ENCODE results near the gene ZNF296. TPM values are rescaled to one million over a fixed set of nuclear protein-coding genes. Genes with fewer than 3 reads are reported as not detected.
A peak's percentile ranks its signal among the peaks of the same experiment; 100 is the strongest.

The ZNF296 gene
- total and polyA plus RNA-seq, 2 of the 13 experiments (the other 11 are each of a cell fraction or from before 2014, with no cell fraction given), result 0.26 to 0.62 TPM

DNA sequence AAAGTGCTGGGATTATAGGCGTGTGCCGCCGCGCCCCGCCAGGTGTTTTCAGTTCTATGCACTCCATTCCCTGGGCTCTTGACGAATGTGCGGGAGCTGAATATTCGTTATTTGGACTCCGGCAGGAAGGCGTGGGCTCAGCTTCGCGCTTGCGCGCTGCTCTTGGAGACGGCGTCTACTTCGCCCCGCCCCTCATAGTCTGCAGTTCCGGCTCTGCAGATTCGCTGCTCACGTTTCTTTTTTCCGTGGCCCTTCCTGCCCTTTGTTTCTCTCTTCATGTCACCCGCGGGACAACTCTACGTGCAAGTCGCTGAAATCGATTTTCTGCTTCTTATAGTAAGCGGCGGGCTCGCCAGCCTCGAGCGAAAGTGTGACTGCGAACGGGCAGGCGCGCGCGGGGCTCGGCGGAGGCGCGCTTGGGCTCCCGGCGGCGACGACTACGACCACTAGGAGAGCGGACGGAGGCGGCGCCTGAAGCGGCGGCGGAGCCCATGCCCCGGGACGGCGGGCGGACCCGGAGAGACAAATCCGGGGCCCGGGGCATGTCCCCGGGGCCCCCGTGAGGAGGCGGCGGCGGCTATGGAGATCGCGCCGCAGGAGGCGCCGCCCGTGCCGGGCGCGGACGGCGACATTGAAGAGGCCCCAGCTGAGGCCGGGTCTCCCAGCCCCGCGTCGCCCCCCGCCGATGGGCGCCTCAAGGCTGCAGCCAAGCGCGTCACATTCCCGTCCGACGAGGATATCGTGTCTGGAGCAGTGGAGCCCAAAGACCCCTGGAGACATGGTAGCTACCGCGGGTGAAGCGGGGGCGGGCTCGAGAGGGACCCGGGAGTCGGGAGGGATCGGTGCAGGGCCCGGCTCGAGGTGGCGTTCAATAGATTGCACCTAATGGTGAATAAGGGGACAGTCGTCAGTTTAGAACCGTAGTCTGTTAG lies 16.7 kb upstream of the ZNF296 start, which contains the start of gene PPP1R37 (continued):
- TF ChIP-seq, protein P1, sequence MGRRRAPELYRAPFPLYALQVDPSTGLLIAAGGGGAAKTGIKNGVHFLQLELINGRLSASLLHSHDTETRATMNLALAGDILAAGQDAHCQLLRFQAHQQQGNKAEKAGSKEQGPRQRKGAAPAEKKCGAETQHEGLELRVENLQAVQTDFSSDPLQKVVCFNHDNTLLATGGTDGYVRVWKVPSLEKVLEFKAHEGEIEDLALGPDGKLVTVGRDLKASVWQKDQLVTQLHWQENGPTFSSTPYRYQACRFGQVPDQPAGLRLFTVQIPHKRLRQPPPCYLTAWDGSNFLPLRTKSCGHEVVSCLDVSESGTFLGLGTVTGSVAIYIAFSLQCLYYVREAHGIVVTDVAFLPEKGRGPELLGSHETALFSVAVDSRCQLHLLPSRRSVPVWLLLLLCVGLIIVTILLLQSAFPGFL (CRISPR knock-in tag; IDR thresholded peaks at IDR 0.05), result no peak
- TF ChIP-seq, protein P2, sequence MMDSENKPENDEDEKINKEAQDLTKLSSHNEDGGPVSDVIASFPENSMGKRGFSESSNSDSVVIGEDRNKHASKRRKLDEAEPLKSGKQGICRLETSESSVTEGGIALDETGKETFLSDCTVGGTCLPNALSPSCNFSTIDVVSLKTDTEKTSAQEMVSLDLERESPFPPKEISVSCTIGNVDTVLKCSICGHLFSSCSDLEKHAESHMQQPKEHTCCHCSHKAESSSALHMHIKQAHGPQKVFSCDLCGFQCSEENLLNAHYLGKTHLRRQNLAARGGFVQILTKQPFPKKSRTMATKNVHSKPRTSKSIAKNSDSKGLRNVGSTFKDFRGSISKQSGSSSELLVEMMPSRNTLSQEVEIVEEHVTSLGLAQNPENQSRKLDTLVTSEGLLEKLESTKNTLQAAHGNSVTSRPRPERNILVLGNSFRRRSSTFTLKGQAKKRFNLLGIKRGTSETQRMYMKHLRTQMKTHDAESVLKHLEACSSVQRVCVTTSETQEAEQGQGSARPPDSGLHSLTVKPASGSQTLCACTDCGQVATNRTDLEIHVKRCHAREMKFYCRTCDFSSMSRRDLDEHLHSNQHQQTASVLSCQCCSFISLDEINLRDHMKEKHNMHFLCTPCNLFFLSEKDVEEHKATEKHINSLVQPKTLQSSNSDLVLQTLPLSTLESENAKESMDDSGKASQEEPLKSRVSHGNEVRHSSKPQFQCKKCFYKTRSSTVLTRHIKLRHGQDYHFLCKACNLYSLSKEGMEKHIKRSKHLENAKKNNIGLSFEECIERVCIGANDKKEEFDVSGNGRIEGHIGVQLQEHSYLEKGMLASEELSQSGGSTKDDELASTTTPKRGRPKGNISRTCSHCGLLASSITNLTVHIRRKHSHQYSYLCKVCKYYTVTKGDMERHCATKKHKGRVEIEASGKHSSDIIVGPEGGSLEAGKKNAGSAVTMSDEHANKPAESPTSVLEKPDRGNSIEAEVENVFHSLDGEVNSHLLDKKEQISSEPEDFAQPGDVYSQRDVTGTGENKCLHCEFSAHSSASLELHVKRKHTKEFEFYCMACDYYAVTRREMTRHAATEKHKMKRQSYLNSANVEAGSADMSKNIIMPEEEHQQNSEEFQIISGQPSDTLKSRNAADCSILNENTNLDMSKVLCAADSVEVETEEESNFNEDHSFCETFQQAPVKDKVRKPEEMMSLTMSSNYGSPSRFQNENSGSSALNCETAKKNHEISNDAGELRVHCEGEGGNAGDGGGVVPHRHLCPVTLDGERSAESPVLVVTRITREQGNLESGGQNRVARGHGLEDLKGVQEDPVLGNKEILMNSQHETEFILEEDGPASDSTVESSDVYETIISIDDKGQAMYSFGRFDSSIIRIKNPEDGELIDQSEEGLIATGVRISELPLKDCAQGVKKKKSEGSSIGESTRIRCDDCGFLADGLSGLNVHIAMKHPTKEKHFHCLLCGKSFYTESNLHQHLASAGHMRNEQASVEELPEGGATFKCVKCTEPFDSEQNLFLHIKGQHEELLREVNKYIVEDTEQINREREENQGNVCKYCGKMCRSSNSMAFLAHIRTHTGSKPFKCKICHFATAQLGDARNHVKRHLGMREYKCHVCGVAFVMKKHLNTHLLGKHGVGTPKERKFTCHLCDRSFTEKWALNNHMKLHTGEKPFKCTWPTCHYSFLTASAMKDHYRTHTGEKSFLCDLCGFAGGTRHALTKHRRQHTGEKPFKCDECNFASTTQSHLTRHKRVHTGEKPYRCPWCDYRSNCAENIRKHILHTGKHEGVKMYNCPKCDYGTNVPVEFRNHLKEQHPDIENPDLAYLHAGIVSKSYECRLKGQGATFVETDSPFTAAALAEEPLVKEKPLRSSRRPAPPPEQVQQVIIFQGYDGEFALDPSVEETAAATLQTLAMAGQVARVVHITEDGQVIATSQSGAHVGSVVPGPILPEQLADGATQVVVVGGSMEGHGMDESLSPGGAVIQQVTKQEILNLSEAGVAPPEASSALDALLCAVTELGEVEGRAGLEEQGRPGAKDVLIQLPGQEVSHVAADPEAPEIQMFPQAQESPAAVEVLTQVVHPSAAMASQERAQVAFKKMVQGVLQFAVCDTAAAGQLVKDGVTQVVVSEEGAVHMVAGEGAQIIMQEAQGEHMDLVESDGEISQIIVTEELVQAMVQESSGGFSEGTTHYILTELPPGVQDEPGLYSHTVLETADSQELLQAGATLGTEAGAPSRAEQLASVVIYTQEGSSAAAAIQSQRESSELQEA (CRISPR knock-in tag; IDR thresholded peaks at IDR 0.05; ENCODE audit: not compliant biosample characterization), result no peak
- TF ChIP-seq NFRKB (IDR thresholded peaks at IDR 0.05), result no peak
- TF ChIP-seq ZNF652 (CRISPR knock-in tag; IDR thresholded peaks at IDR 0.05; ENCODE audit: borderline replicate concordance, low read depth), result no peak
- TF ChIP-seq DRAP1 (CRISPR knock-in tag; IDR thresholded peaks at IDR 0.05), result peak; percentile 37
- TF ChIP-seq MED8 (CRISPR knock-in tag; IDR thresholded peaks at IDR 0.05; ENCODE audit: insufficient replicate concordance), result no peak
- TF ChIP-seq PAF1 (CRISPR knock-in tag; IDR thresholded peaks at IDR 0.05), result no peak
- no peak for TF ChIP-seq ZNF761 (CRISPR knock-in tag; conservative IDR thresholded peaks at IDR 0.05)
- TF ChIP-seq ZNF781 (CRISPR knock-in tag; IDR thresholded peaks at IDR 0.05; ENCODE audit: borderline replicate concordance, not compliant biosample characterization), result no peak
- TF ChIP-seq, protein P3, sequence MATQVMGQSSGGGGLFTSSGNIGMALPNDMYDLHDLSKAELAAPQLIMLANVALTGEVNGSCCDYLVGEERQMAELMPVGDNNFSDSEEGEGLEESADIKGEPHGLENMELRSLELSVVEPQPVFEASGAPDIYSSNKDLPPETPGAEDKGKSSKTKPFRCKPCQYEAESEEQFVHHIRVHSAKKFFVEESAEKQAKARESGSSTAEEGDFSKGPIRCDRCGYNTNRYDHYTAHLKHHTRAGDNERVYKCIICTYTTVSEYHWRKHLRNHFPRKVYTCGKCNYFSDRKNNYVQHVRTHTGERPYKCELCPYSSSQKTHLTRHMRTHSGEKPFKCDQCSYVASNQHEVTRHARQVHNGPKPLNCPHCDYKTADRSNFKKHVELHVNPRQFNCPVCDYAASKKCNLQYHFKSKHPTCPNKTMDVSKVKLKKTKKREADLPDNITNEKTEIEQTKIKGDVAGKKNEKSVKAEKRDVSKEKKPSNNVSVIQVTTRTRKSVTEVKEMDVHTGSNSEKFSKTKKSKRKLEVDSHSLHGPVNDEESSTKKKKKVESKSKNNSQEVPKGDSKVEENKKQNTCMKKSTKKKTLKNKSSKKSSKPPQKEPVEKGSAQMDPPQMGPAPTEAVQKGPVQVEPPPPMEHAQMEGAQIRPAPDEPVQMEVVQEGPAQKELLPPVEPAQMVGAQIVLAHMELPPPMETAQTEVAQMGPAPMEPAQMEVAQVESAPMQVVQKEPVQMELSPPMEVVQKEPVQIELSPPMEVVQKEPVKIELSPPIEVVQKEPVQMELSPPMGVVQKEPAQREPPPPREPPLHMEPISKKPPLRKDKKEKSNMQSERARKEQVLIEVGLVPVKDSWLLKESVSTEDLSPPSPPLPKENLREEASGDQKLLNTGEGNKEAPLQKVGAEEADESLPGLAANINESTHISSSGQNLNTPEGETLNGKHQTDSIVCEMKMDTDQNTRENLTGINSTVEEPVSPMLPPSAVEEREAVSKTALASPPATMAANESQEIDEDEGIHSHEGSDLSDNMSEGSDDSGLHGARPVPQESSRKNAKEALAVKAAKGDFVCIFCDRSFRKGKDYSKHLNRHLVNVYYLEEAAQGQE (IDR thresholded peaks at IDR 0.05; ENCODE audit: borderline replicate concordance in 1 of 2, low read depth in 1 of 2, low read length in 2 of 2), result no peak
- TF ChIP-seq, protein P4, sequence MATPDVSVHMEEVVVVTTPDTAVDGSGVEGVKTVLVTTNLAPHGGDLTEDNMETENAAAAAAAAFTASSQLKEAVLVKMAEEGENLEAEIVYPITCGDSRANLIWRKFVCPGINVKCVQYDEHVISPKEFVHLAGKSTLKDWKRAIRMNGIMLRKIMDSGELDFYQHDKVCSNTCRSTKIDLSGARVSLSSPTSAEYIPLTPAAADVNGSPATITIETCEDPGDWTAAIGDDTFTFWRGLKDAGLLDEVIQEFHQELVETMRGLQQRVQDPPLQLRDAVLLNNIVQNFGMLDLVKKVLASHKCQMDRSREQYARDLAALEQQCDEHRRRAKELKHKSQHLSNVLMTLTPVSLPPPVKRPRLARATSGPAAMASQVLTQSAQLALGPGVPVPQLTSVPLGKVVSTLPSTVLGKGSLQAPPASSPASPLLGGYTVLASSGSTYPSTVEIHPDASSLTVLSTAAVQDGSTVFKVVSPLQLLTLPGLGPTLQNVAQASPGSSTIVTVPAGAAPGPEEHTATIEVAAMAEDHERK (CRISPR knock-in tag; IDR thresholded peaks at IDR 0.05; ENCODE audit: low read depth), result peak; percentile 63
- TF ChIP-seq PHB2 (IDR thresholded peaks at IDR 0.05; ENCODE audit: partially characterized antibody), result no peak
